Activated effector memory CD4-positive, alpha-beta T cell treated with Interleukin-2 at 50 U/mL for 16 hours (primary cell): ENCODE data around the gene GATAD2B.

Experiments used
- DNase-seq: peaks from one replicate; pipeline ENCODE4 v3.0.0-alpha.2; 2020

Gene GATAD2B

GRCh38 chr1:153831026-153831425, 91.7 kb downstream of the GATAD2B start:
- no peak for DNase-seq

- no peak for DNase-seq
Measured at GRCh38 chr1:153827168-153827964, 95.4 kb downstream of the GATAD2B start.

GRCh38 chr1:153818876-153819275, 103.9 kb downstream of the GATAD2B start:
- no peak for DNase-seq

GRCh38 chr1:153816283-153816889, 106.4 kb downstream of the GATAD2B start:
- no peak for DNase-seq

GRCh38 chr1:153805886-153806719, 116.7 kb downstream of the GATAD2B start:
- no peak for DNase-seq

GRCh38 chr1:153805042-153805745, 117.6 kb downstream of the GATAD2B start:
- DNase-seq = peak; percentile 55

- DNase-seq = no peak
Measured at GRCh38 chr1:153804112-153804511, 118.7 kb downstream of the GATAD2B start.

- DNase-seq = no peak
Measured at GRCh38 chr1:153803470-153804056, 119.2 kb downstream of the GATAD2B start.

GRCh38 chr1:153801786-153802697, 120.7 kb downstream of the GATAD2B start:
- DNase-seq = no peak

- no peak for DNase-seq
Measured at GRCh38 chr1:153801028-153801625, 121.6 kb downstream of the GATAD2B start.

GRCh38 chr1:153800516-153800915, 122.3 kb downstream of the GATAD2B start:
- DNase-seq = no peak

- DNase-seq = no peak
Measured at GRCh38 chr1:153799566-153800465, 123.0 kb downstream of the GATAD2B start.

- no peak for DNase-seq
Measured at GRCh38 chr1:153799016-153799415, 123.8 kb downstream of the GATAD2B start.

- no peak for DNase-seq
Measured at GRCh38 chr1:153798468-153798780, 124.3 kb downstream of the GATAD2B start.

- DNase-seq = peak; percentile 71
Measured at GRCh38 chr1:153796786-153797659, 125.7 kb downstream of the GATAD2B start.

- DNase-seq = no peak
Measured at GRCh38 chr1:153795934-153796785, 126.6 kb downstream of the GATAD2B start.

GRCh38 chr1:153795330-153795837, 127.4 kb downstream of the GATAD2B start:
- DNase-seq = no peak
